SU-DHL-6 (cell line): Measurements from ENCODE around the gene EDAR.

Experiments used
- H2AFZ ChIP-seq: fragments of 200-600 bp; sonication (generic); 2 replicates; pipeline ENCODE4 v1.6.1; 2014; ENCODE audit warnings: low read depth, mild to moderate bottlenecking, moderate library complexity, mixed read lengths, antibody characterized with exemption, low read length; ENCODE audit not compliant: severe bottlenecking
- H3F3A ChIP-seq: fragments of 200-600 bp; shearing (Covaris generic); 2 replicates; pipeline ENCODE4 v1.6.0; 2016; ENCODE audit warnings: antibody characterized with exemption, mild to moderate bottlenecking; ENCODE audit not compliant: insufficient read depth
- H3K27ac ChIP-seq: fragments of 200-600 bp; sonication (generic); 2 replicates; pipeline ENCODE4 v1.5.1; 2016; ENCODE audit warnings: low read depth, mild to moderate bottlenecking, low read length, moderate library complexity, mixed read lengths
- H3K27me3 ChIP-seq: fragments of 200-600 bp; sonication (generic), shearing (Covaris generic); 2 replicates; pipeline ENCODE4 v1.6.0; 2014; ENCODE audit warnings: mild to moderate bottlenecking, low read length
- H3K36me3 ChIP-seq: fragments of 200-600 bp; sonication (generic); 2 replicates; pipeline ENCODE4 v1.6.1; 2014; ENCODE audit warnings: mild to moderate bottlenecking, low read length, mixed read lengths
- H3K4me2 ChIP-seq: fragments of 300-600, 200-600 bp; shearing (Covaris generic), sonication (generic); 2 replicates; pipeline ENCODE4 v1.6.0; 2014; ENCODE audit warnings: low read length, low read depth, mild to moderate bottlenecking; ENCODE audit not compliant: poor library complexity, severe bottlenecking
- H3K4me3 ChIP-seq: fragments of 200-600 bp; sonication (generic); 2 replicates; pipeline ENCODE4 v1.5.1; 2014; ENCODE audit warnings: antibody characterized with exemption, low read length, mild to moderate bottlenecking, mixed read lengths; ENCODE audit not compliant: insufficient read depth, poor library complexity, severe bottlenecking
- H3K79me2 ChIP-seq: fragments of 200-600 bp; sonication (generic); 2 replicates; pipeline ENCODE4 v1.6.1; 2014; ENCODE audit warnings: mild to moderate bottlenecking, low read length, moderate library complexity; ENCODE audit not compliant: insufficient read depth
- H3K9ac ChIP-seq: fragments of 200-600 bp; sonication (generic); 2 replicates; pipeline ENCODE4 v1.7.0; 2014; ENCODE audit warnings: mild to moderate bottlenecking, low read length
- H3K9me2 ChIP-seq: fragments of 200-600 bp; sonication (generic); replicated peaks from 2 replicates; pipeline ENCODE4 v1.6.1; 2014; ENCODE audit warnings: low read length; ENCODE audit not compliant: insufficient read depth
- H3K9me3 ChIP-seq: fragments of 200-600 bp; sonication (generic); 2 replicates; pipeline ENCODE4 v1.6.1; 2014; ENCODE audit warnings: low read length, mixed read lengths; ENCODE audit not compliant: insufficient read depth
- H4K20me1 ChIP-seq: fragments of 200-600 bp; sonication (generic); 2 replicates; pipeline ENCODE4 v1.6.1; 2014; ENCODE audit warnings: low read depth, mild to moderate bottlenecking, antibody characterized with exemption, low read length, moderate library complexity, mixed read lengths
- EZH2phosphoT487 ChIP-seq: fragments of 200-600 bp; sonication (generic), shearing (Covaris generic); conservative IDR thresholded peaks from 2 replicates; pipeline ENCODE4 v1.6.1; 2018; ENCODE audit warnings: mild to moderate bottlenecking, antibody characterized with exemption, low read length, moderate library complexity, mixed read lengths
- TF ChIP-seq, protein P1 (sequence below): fragments of 200-600 bp; sonication (generic); IDR thresholded peaks from one replicate; pipeline ENCODE4 v1.5.1; 2017; ENCODE audit warnings: antibody characterized with exemption, mild to moderate bottlenecking, low read length, moderate library complexity; ENCODE audit not compliant: insufficient read depth, poor library complexity, severe bottlenecking

The EDAR gene

DNA sequence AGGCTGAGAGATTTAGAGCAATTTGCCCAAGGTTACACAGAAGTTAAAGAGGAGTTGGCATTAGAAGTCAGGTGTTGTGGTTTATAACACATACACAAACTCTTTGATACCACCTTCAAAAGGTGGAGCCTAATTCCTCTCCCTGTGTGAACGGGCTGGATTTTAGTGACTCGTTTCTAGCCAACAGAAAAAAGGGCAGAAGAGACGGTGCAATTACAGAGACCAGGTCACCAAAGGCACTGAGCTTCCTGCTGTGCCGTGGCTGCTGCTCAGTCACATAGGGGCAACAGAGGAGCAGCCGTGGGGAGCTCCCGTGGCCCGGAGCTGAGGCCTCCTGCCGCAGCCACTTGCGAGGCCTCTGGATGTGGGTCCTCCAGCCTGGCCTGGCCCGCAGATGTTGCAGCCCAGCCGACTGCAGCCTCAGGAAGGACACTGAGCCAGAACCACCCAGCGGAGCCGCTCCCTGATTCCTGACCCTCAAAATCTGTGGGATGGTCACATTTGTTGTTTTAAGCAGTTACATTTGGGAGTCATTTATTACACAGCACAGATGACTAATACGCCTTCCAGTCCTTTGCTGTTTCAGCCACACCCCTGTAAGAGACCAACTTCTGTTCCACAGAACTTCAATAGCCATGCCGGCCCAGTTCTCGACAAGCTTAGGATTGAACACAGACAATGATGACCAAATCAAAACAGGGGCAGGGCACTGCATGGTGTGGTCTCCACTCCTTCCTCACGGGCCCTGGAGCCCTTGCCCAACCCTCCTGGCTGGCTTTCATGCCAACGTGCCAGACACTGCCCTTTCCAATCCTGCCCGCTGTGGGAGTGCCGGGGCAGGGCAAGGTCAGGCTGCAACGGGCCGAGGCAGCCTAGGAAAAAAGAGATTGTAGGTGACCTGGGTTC is 17.1 kb downstream of the EDAR start:
- no peaks in the 10 kb centered on the region for H3K27me3 ChIP-seq
- H2AFZ ChIP-seq, result no peak overlapping the region
- no peaks in the 10 kb centered on the region for H3K36me3 ChIP-seq
- H3K27ac ChIP-seq, result no peak overlapping the region
- H3K9me2 ChIP-seq, result no peaks in the 10 kb centered on the region
- no peak overlapping the region for H3K4me2 ChIP-seq
- no peaks in the 10 kb centered on the region for H3F3A ChIP-seq
- no peaks in the 10 kb centered on the region for H4K20me1 ChIP-seq
- TF ChIP-seq, protein P1, sequence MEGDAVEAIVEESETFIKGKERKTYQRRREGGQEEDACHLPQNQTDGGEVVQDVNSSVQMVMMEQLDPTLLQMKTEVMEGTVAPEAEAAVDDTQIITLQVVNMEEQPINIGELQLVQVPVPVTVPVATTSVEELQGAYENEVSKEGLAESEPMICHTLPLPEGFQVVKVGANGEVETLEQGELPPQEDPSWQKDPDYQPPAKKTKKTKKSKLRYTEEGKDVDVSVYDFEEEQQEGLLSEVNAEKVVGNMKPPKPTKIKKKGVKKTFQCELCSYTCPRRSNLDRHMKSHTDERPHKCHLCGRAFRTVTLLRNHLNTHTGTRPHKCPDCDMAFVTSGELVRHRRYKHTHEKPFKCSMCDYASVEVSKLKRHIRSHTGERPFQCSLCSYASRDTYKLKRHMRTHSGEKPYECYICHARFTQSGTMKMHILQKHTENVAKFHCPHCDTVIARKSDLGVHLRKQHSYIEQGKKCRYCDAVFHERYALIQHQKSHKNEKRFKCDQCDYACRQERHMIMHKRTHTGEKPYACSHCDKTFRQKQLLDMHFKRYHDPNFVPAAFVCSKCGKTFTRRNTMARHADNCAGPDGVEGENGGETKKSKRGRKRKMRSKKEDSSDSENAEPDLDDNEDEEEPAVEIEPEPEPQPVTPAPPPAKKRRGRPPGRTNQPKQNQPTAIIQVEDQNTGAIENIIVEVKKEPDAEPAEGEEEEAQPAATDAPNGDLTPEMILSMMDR, result no peak
- no peak for TF ChIP-seq EZH2phosphoT487
- no peaks in the 10 kb centered on the region for H3K79me2 ChIP-seq
- no peak overlapping the region for H3K4me3 ChIP-seq
- no peak overlapping the region for H3K9ac ChIP-seq
- no peaks in the 10 kb centered on the region for H3K9me3 ChIP-seq

DNA sequence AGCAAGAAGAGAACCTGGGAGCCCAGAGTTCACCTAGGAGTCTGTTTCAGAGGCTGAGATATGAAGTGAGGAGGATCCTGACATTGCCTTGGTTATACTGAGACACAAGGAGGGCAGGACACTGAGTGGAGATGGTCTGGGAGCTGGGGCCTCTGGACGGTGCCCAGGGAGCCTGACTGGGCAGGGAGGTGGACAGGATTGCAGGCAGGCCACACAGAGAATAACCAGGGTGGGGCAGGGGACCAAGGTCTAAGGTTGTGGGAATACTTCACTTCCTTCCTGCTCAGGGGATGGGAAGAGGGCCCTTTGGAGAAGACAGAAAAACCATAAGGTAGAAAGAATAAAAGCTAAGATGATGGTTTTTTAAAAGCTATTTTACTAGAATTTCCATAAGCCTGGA is 18.7 kb downstream of the EDAR start:
- H3K79me2 ChIP-seq, result no peaks in the 10 kb centered on the region
- H3F3A ChIP-seq, result no peaks in the 10 kb centered on the region
- H4K20me1 ChIP-seq, result no peaks in the 10 kb centered on the region
- H3K9me2 ChIP-seq, result no peaks in the 10 kb centered on the region
- H3K27me3 ChIP-seq, result no peaks in the 10 kb centered on the region
- H3K9ac ChIP-seq, result no peak overlapping the region
- H3K27ac ChIP-seq, result no peak overlapping the region
- H3K36me3 ChIP-seq, result no peaks in the 10 kb centered on the region
- TF ChIP-seq, protein P1, result no peak
- H3K9me3 ChIP-seq, result no peaks in the 10 kb centered on the region
- H2AFZ ChIP-seq, result no peak overlapping the region
- no peak overlapping the region for H3K4me3 ChIP-seq
- no peak overlapping the region for H3K4me2 ChIP-seq

DNA sequence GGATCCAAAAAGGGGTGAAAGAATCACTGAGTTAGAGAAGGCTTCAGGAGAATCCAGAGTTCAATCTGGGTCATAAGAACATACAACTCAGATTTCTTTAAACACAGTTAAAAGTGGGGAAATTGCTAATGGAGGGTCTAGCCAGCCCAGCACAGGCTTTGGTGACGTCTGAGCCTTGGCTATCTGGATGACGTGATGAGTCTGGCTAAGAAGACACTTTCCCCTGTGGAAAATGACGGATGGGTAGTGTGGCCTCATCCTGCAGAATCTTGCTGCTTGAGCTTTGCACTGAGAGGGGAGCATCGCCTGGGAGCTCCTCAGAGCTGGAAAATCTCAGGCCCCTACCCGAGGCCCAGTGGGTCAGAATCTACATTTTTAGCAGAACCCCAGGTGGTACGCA is 19.2 kb downstream of the EDAR start:
- no peaks in the 10 kb centered on the region for H3K79me2 ChIP-seq
- no peaks in the 10 kb centered on the region for H3K27me3 ChIP-seq
- TF ChIP-seq, protein P1, result no peak
- no peak for TF ChIP-seq EZH2phosphoT487
- H3K4me2 ChIP-seq, result no peak overlapping the region
- H3K4me3 ChIP-seq, result no peak overlapping the region
- H3K9me3 ChIP-seq, result no peaks in the 10 kb centered on the region
- no peak overlapping the region for H2AFZ ChIP-seq
- H3F3A ChIP-seq, result no peaks in the 10 kb centered on the region
- H3K27ac ChIP-seq, result no peak overlapping the region
- no peaks in the 10 kb centered on the region for H4K20me1 ChIP-seq
- no peaks in the 10 kb centered on the region for H3K9me2 ChIP-seq
- H3K36me3 ChIP-seq, result no peaks in the 10 kb centered on the region
- no peak overlapping the region for H3K9ac ChIP-seq
